Smooth muscle cell (in vitro differentiated cells): Measurements from ENCODE around the gene HOXD11. TPM values are rescaled to one million over a fixed set of nuclear protein-coding genes. Genes with fewer than 3 reads are reported as not detected.

ENCODE experiments used
- DNase-seq: peaks from one replicate; lab custom pipeline; 2025; ENCODE audit not compliant: unreplicated experiment; lab: John Stamatoyannopoulos, UW
- H2AFZ ChIP-seq: fragments of 200-600 bp; sonication (generic); 2 replicates; pipeline ENCODE4 v1.6.0; 2016; ENCODE audit warnings: antibody characterized with exemption, low read depth, mild to moderate bottlenecking
- H3F3A ChIP-seq: fragments of 200-600 bp; sonication (generic); 2 replicates; pipeline ENCODE4 v1.6.0; 2017; ENCODE audit warnings: antibody characterized with exemption, low read depth
- H3K27ac ChIP-seq: fragments of 200-600 bp; sonication (generic); 2 replicates; pipeline ENCODE4 v1.5.1; 2016; ENCODE audit warnings: low read depth, mild to moderate bottlenecking
- H3K27me3 ChIP-seq: fragments of 200-600 bp; sonication (generic); 2 replicates; pipeline ENCODE4 v1.6.1; 2016; ENCODE audit warnings: low read depth, mild to moderate bottlenecking
- H3K36me3 ChIP-seq: fragments of 200-600 bp; sonication (generic); 2 replicates; pipeline ENCODE4 v1.5.1; 2016; ENCODE audit warnings: low read depth
- H3K4me1 ChIP-seq: fragments of 200-600 bp; sonication (generic); 2 replicates; pipeline ENCODE4 v1.5.1; 2016; ENCODE audit warnings: low read depth
- H3K4me2 ChIP-seq: fragments of 200-600 bp; sonication (generic); 2 replicates; pipeline ENCODE4 v1.6.0; 2016; ENCODE audit warnings: mild to moderate bottlenecking
- H3K4me3 ChIP-seq: fragments of 200-600 bp; sonication (generic); 2 replicates; pipeline ENCODE4 v1.5.1; 2016; ENCODE audit warnings: mild to moderate bottlenecking
- H3K79me2 ChIP-seq: fragments of 200-600 bp; sonication (generic); 2 replicates; pipeline ENCODE4 v1.6.0; 2016; ENCODE audit warnings: low read depth, mild to moderate bottlenecking
- H3K9ac ChIP-seq: fragments of 200-600 bp; sonication (generic); 2 replicates; pipeline ENCODE4 v1.6.0; 2016; ENCODE audit warnings: low read depth
- H3K9me3 ChIP-seq: fragments of 200-600 bp; sonication (generic); replicated peaks from 2 replicates; pipeline ENCODE4 v1.5.1; 2016; ENCODE audit warnings: low read depth
- H4K20me1 ChIP-seq: fragments of 200-600 bp; sonication (generic); 2 replicates; pipeline ENCODE4 v1.6.0; 2016; ENCODE audit warnings: low read depth
- CTCF ChIP-seq: fragments of 200-600 bp; sonication (generic); IDR thresholded peaks from 2 replicates; pipeline ENCODE4 v1.5.1; 2017; ENCODE audit warnings: borderline replicate concordance, mild to moderate bottlenecking, antibody characterized with exemption; ENCODE audit not compliant: insufficient read depth, poor library complexity, severe bottlenecking
- WGBS: methylation state at CpG from one replicate; pipeline ENCODE4 v1.1.7; 2016; ENCODE audit warnings: low lambda C conversion rate; 5-methylcytosine and 5-hydroxymethylcytosine counted together
- polyA plus RNA-seq: library from polyadenylated mRNA; unstranded; fragments of >200 nt; fragmentation: Nextera tagmentation; extraction: Ambion mirVana; gene quantifications from 2 replicates; pipeline ENCODE4 v1.2.1, GENCODE V29; 2016
- total RNA-seq: library from RNA; depleted of rRNA; stranded (reverse); fragments of >200 nt; gene quantifications from 2 replicates; pipeline ENCODE4 v1.2.3, GENCODE V29; 2014

Gene HOXD11
- total and polyA plus RNA-seq, 2 experiments from 2014 or later: 4.4 to 7.9 TPM

- H3K9ac ChIP-seq: no peak overlapping the region
- peak overlapping the region; percentile 41 for H3K4me3 ChIP-seq
- H3K27ac ChIP-seq: no peak overlapping the region
- H3K4me2 ChIP-seq: peak overlapping the region; percentile 68
- DNase-seq: no peak
- H3K79me2 ChIP-seq: no peaks in the 10 kb centered on the region
- H3K4me1 ChIP-seq: no peaks in the 10 kb centered on the region
- H3K27me3 ChIP-seq: peaks cover 97% of the 10 kb centered on the region
- no peaks in the 10 kb centered on the region for H4K20me1 ChIP-seq
- no peak for TF ChIP-seq CTCF
- no peaks in the 10 kb centered on the region for H3F3A ChIP-seq
- 11% methylated on average over 15 of the region's 15 CpGs for WGBS
- no peak overlapping the region for H2AFZ ChIP-seq
- H3K9me3 ChIP-seq: no peaks in the 10 kb centered on the region
- H3K36me3 ChIP-seq: no peaks in the 10 kb centered on the region
These were observed 31.6 kb upstream of the HOXD11 start for GRCh38 chr2:176075481-176075880.

- no peaks in the 10 kb centered on the region for H3K36me3 ChIP-seq
- peak overlapping the region; percentile 41 for H3K4me3 ChIP-seq
- WGBS: 53% methylated on average over 7 of the region's 7 CpGs
- H3K4me2 ChIP-seq: peak overlapping the region; percentile 68
- TF ChIP-seq CTCF: no peak
- H2AFZ ChIP-seq: no peak overlapping the region
- no peaks in the 10 kb centered on the region for H4K20me1 ChIP-seq
- H3K79me2 ChIP-seq: no peaks in the 10 kb centered on the region
- H3F3A ChIP-seq: no peaks in the 10 kb centered on the region
- H3K27me3 ChIP-seq: peaks cover 97% of the 10 kb centered on the region
- no peaks in the 10 kb centered on the region for H3K9me3 ChIP-seq
- no peak overlapping the region for H3K9ac ChIP-seq
- no peaks in the 10 kb centered on the region for H3K4me1 ChIP-seq
- no peak for DNase-seq
- no peak overlapping the region for H3K27ac ChIP-seq
These were observed 31.0 kb upstream of the HOXD11 start for GRCh38 chr2:176076063-176076462.

GRCh38 chr2:176076796-176077195 lies 30.3 kb upstream of the HOXD11 start:
- WGBS: 44% methylated on average over 2 of the region's 2 CpGs
- Histone ChIP-seq H3K9ac (no peak overlapping the region), H3K27me3 (peaks cover 97% of the 10 kb centered on the region), H4K20me1 (no peaks in the 10 kb centered on the region), H3K4me3 (no peak overlapping the region), H3K27ac (no peak overlapping the region), H2AFZ (no peak overlapping the region), H3K4me1 (no peaks in the 10 kb centered on the region), H3K36me3 (no peaks in the 10 kb centered on the region), H3K9me3 (no peaks in the 10 kb centered on the region), H3K4me2 (no peak overlapping the region), H3K79me2 (no peaks in the 10 kb centered on the region), H3F3A (no peaks in the 10 kb centered on the region)
- TF ChIP-seq CTCF: no peak
- DNase-seq: no peak

GRCh38 chr2:176078541-176079284 lies 28.4 kb upstream of the HOXD11 start:
- peaks cover 97% of the 10 kb centered on the region for H3K27me3 ChIP-seq
- peak overlapping the region; percentile 33 for H3K4me3 ChIP-seq
- no peaks in the 10 kb centered on the region for H3K36me3 ChIP-seq
- no peak for TF ChIP-seq CTCF
- no peak overlapping the region for H3K9ac ChIP-seq
- no peaks in the 10 kb centered on the region for H4K20me1 ChIP-seq
- no peak overlapping the region for H2AFZ ChIP-seq
- H3F3A ChIP-seq: no peaks in the 10 kb centered on the region
- WGBS: 15% methylated on average over 25 of the region's 25 CpGs
- H3K4me1 ChIP-seq: peaks cover 6% of the 10 kb centered on the region
- no peaks in the 10 kb centered on the region for H3K9me3 ChIP-seq
- H3K4me2 ChIP-seq: peak overlapping the region; percentile 78
- no peak for DNase-seq
- no peaks in the 10 kb centered on the region for H3K79me2 ChIP-seq
- no peak overlapping the region for H3K27ac ChIP-seq
